H9 (cell line): Measurements from ENCODE around the gene IGFLR1. TPM values are rescaled to one million over a fixed set of nuclear protein-coding genes. Genes with fewer than 3 reads are reported as not detected.

ENCODE experiments used
- DNase-seq: peaks from one replicate; pipeline ENCODE4 v3.0.0-alpha.2; 2017
- H2AFZ ChIP-seq: one replicate; pipeline ENCODE4 v1.6.1; 2013; ENCODE audit warnings: mild to moderate bottlenecking, low read length, control low read depth, moderate library complexity
- H2AK5ac ChIP-seq: 2 replicates; pipeline ENCODE4 v1.6.1; 2013; ENCODE audit warnings: low read length, control low read depth, mixed read lengths; ENCODE audit not compliant: insufficient read length
- H2BK120ac ChIP-seq: one replicate; pipeline ENCODE4 v1.6.1; 2013; ENCODE audit warnings: low read depth, mild to moderate bottlenecking, low read length, control low read depth, inconsistent platforms; ENCODE audit not compliant: poor library complexity, severe bottlenecking
- H2BK12ac ChIP-seq: 2 replicates; pipeline ENCODE4 v1.6.1; 2013; ENCODE audit warnings: low read length, control low read depth, mixed read lengths, low read depth; ENCODE audit not compliant: insufficient read length
- H2BK15ac ChIP-seq: 2 replicates; pipeline ENCODE4 v1.6.1; 2013; ENCODE audit warnings: low read depth, low read length, control low read depth
- H2BK20ac ChIP-seq: one replicate; pipeline ENCODE4 v1.6.1; 2013; ENCODE audit warnings: low read depth, mild to moderate bottlenecking, low read length, control low read depth, inconsistent platforms; ENCODE audit not compliant: poor library complexity, severe bottlenecking
- H2BK5ac ChIP-seq: 2 replicates; pipeline ENCODE4 v1.6.1; 2013; ENCODE audit warnings: low read length, control low read depth, mixed read lengths; ENCODE audit not compliant: insufficient read length
- H3K14ac ChIP-seq: 2 replicates; pipeline ENCODE4 v1.6.1; 2013; ENCODE audit warnings: low read length, control low read depth; ENCODE audit not compliant: insufficient read depth
- H3K18ac ChIP-seq: 2 replicates; pipeline ENCODE4 v1.6.1; 2013; ENCODE audit warnings: low read depth, mild to moderate bottlenecking, mixed read lengths, low read length, control low read depth; ENCODE audit not compliant: insufficient read length
- H3K23ac ChIP-seq: 2 replicates; pipeline ENCODE4 v1.6.1; 2013; ENCODE audit warnings: low read length, control low read depth, mixed read lengths, low read depth; ENCODE audit not compliant: insufficient read length
- H3K23me2 ChIP-seq: 2 replicates; pipeline ENCODE4 v1.6.1; 2013; ENCODE audit warnings: low read depth, mild to moderate bottlenecking, mixed read lengths, low read length, control low read depth; ENCODE audit not compliant: insufficient read length, poor library complexity, severe bottlenecking
- H3K27ac ChIP-seq: 2 replicates; pipeline ENCODE4 v1.5.1; 2013; ENCODE audit warnings: low read length, control low read depth, mixed read lengths, low read depth; ENCODE audit not compliant: insufficient read length
- H3K27me3 ChIP-seq: 2 replicates; pipeline ENCODE4 v1.6.1; 2013; ENCODE audit warnings: low read length, control low read depth, inconsistent platforms; ENCODE audit not compliant: insufficient read depth
- H3K4ac ChIP-seq: 2 replicates; pipeline ENCODE4 v1.6.1; 2013; ENCODE audit warnings: low read depth, mild to moderate bottlenecking, control low read depth, inconsistent platforms, low read length, moderate library complexity
- H3K4me1 ChIP-seq: 2 replicates; pipeline ENCODE4 v1.6.1; 2013; ENCODE audit warnings: low read length, control low read depth, inconsistent platforms; ENCODE audit not compliant: insufficient read depth
- H3K4me2 ChIP-seq: 2 replicates; pipeline ENCODE4 v1.6.1; 2013; ENCODE audit warnings: low read length, control low read depth, mixed read lengths; ENCODE audit not compliant: insufficient read length, insufficient read depth
- H3K56ac ChIP-seq: 2 replicates; pipeline ENCODE4 v1.6.1; 2013; ENCODE audit warnings: low read depth, mild to moderate bottlenecking, mixed read lengths, low read length, control low read depth; ENCODE audit not compliant: insufficient read length
- H3K79me1 ChIP-seq: 2 replicates; pipeline ENCODE4 v1.6.1; 2013; ENCODE audit warnings: low read depth, mild to moderate bottlenecking, moderate library complexity, low read length, control low read depth, inconsistent platforms; ENCODE audit not compliant: insufficient read depth, poor library complexity, severe bottlenecking
- H3K79me2 ChIP-seq: 2 replicates; pipeline ENCODE4 v1.6.1; 2013; ENCODE audit warnings: low read length, control low read depth, inconsistent platforms; ENCODE audit not compliant: insufficient read depth
- H3K9ac ChIP-seq: 2 replicates; pipeline ENCODE4 v1.6.1; 2013; ENCODE audit warnings: low read length, control low read depth, mixed read lengths; ENCODE audit not compliant: insufficient read length; ENCODE audit errors: extremely low read depth
- H3K9me3 ChIP-seq: one replicate; pipeline ENCODE4 v1.6.1; 2013; ENCODE audit warnings: low read depth, low read length, inconsistent platforms; ENCODE audit not compliant: control insufficient read depth
- H3T11ph ChIP-seq: one replicate; pipeline ENCODE4 v1.6.1; 2013; ENCODE audit warnings: mild to moderate bottlenecking, low read length, control low read depth, inconsistent platforms
- H4K20me1 ChIP-seq: one replicate; pipeline ENCODE4 v1.6.1; 2013; ENCODE audit not compliant: control insufficient read depth, insufficient read length, insufficient read depth
- H4K5ac ChIP-seq: 2 replicates; pipeline ENCODE4 v1.6.1; 2013; ENCODE audit warnings: low read depth, mild to moderate bottlenecking, mixed read lengths, low read length, control low read depth; ENCODE audit not compliant: insufficient read length
- H4K8ac ChIP-seq: replicated peaks from 2 replicates; pipeline ENCODE4 v1.6.1; 2013; ENCODE audit warnings: low read length, control low read depth, mixed read lengths, low read depth; ENCODE audit not compliant: insufficient read length
- H4K91ac ChIP-seq: 2 replicates; pipeline ENCODE4 v1.6.1; 2013; ENCODE audit warnings: low read depth, mild to moderate bottlenecking, moderate library complexity, mixed read lengths, low read length, control low read depth; ENCODE audit not compliant: insufficient read length
- H3K27ac Mint-ChIP-seq, 3 experiments: 2 replicates in 2 of 3; 3 replicates in 1 of 3; pipeline ENCODE4 v1.8.0; 2020 to 2021; ENCODE audit warnings: mixed read lengths in 3 of 3, mild to moderate bottlenecking in 1 of 3, moderate library complexity in 1 of 3
- H3K27me3 Mint-ChIP-seq: 2 replicates; pipeline ENCODE4 v1.8.0; 2021; ENCODE audit warnings: low read depth, mild to moderate bottlenecking, moderate library complexity, mixed read lengths
- H3K36me3 Mint-ChIP-seq, 3 experiments: 2 replicates in 2 of 3; 3 replicates in 1 of 3; pipeline ENCODE4 v1.8.0; 2020 to 2021; ENCODE audit warnings: low read depth in 3 of 3, mixed read lengths in 3 of 3; ENCODE audit not compliant: insufficient read depth in 1 of 3
- H3K4me1 Mint-ChIP-seq, 2 experiments: 2 replicates each; pipeline ENCODE4 v1.8.0; 2020; ENCODE audit warnings: mixed read lengths in 2 of 2
- H3K4me3 Mint-ChIP-seq, 2 experiments: 2 replicates in 1 of 2; 3 replicates in 1 of 2; pipeline ENCODE4 v1.8.0; 2020 to 2021; ENCODE audit warnings: mild to moderate bottlenecking in 2 of 2, mixed read lengths in 2 of 2, moderate library complexity in 1 of 2
- H3K9me3 Mint-ChIP-seq, 2 experiments: 2 replicates in 1 of 2; 3 replicates in 1 of 2; pipeline ENCODE4 v1.8.0; 2020; ENCODE audit warnings: mild to moderate bottlenecking in 2 of 2, mixed read lengths in 2 of 2, moderate library complexity in 1 of 2
- WGBS: extraction: QIAGEN DNeasy Blood & Tissue Kit; methylation state at CpG from one replicate; pipeline ENCODE4 v1.1.7; 2013; ENCODE audit warnings: missing lambda C conversion rate, low lambda C conversion rate, mixed read lengths; ENCODE audit not compliant: insufficient read length; ENCODE audit errors: extremely low coverage; 5-methylcytosine and 5-hydroxymethylcytosine counted together
- total RNA-seq: library from RNA; stranded (reverse); gene quantifications from 2 replicates; pipeline ENCODE4 v1.2.1, GENCODE V29; 2021
- TF ChIP-seq, protein P1 (sequence below): fragments of 200-600 bp; sonication (generic); conservative IDR thresholded peaks from 3 replicates; pipeline ENCODE4 v1.8.0; 2021; ENCODE audit warnings: antibody characterized with exemption, mild to moderate bottlenecking

IGFLR1 gene
- total RNA-seq, 1 experiment from 2014 or later: 2.9 TPM

GRCh38 chr19:35710784-35711723 is 31.2 kb downstream of the IGFLR1 start:
- TF ChIP-seq, protein P1, sequence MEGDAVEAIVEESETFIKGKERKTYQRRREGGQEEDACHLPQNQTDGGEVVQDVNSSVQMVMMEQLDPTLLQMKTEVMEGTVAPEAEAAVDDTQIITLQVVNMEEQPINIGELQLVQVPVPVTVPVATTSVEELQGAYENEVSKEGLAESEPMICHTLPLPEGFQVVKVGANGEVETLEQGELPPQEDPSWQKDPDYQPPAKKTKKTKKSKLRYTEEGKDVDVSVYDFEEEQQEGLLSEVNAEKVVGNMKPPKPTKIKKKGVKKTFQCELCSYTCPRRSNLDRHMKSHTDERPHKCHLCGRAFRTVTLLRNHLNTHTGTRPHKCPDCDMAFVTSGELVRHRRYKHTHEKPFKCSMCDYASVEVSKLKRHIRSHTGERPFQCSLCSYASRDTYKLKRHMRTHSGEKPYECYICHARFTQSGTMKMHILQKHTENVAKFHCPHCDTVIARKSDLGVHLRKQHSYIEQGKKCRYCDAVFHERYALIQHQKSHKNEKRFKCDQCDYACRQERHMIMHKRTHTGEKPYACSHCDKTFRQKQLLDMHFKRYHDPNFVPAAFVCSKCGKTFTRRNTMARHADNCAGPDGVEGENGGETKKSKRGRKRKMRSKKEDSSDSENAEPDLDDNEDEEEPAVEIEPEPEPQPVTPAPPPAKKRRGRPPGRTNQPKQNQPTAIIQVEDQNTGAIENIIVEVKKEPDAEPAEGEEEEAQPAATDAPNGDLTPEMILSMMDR: no peak
- H4K5ac ChIP-seq: no peak overlapping the region
- H3K9me3 ChIP-seq: no peaks in the 10 kb centered on the region
- no peaks in the 10 kb centered on the region; the same call in 1 of the 2 replicates for H3K79me2 ChIP-seq
- H2BK120ac ChIP-seq: no peak overlapping the region
- Mint-ChIP-seq H3K4me1 (peaks cover 36 to 38% of the 10 kb centered on the region in 2 experiments), H3K36me3 (peaks cover 0 to 14% (median 6%) of the 10 kb centered on the region in 3 experiments; a peak in 5 of 7 replicates), H3K27me3 (peaks cover 7% of the 10 kb centered on the region), H3K9me3 (no peaks in the 10 kb centered on the region), H3K27ac (no peak overlapping the region; a peak in 2 of 7 replicates), H3K4me3 (peak overlapping the region in 1 of 2 experiments; percentile 40; a peak in 1 of 5 replicates)
- no peaks in the 10 kb centered on the region for H4K20me1 ChIP-seq
- H4K8ac ChIP-seq: no peak overlapping the region
- peaks cover 10% of the 10 kb centered on the region; the same call in 1 of the 2 replicates for H3K4me1 ChIP-seq
- no peak overlapping the region for H3K18ac ChIP-seq
- H2AK5ac ChIP-seq: no peak overlapping the region
- H2BK20ac ChIP-seq: no peak overlapping the region
- H3K27ac ChIP-seq: no peak overlapping the region
- no peaks in the 10 kb centered on the region for H3K79me1 ChIP-seq
- WGBS: no CpG with 5 or more reads among the region's 13 CpGs
- no peak overlapping the region for H3K4ac ChIP-seq
- H3T11ph ChIP-seq: no peak overlapping the region
- no peak overlapping the region for H2BK15ac ChIP-seq
- H2AFZ ChIP-seq: no peak overlapping the region
- no peak overlapping the region for H2BK5ac ChIP-seq
- H2BK12ac ChIP-seq: peak overlapping the region; percentile 55
- H4K91ac ChIP-seq: no peak overlapping the region
- no peaks in the 10 kb centered on the region for H3K27me3 ChIP-seq
- peaks cover 8% of the 10 kb centered on the region for H3K23me2 ChIP-seq
- no peak overlapping the region for H3K4me2 ChIP-seq
- no peak overlapping the region for H3K9ac ChIP-seq
- no peak overlapping the region for H3K56ac ChIP-seq
- no peak for DNase-seq
- H3K23ac ChIP-seq: no peak overlapping the region
- H3K14ac ChIP-seq: no peak overlapping the region
